ENCODE results near the gene CORO2B. TPM values are rescaled to one million over a fixed set of nuclear protein-coding genes. Genes with fewer than 3 reads are reported as not detected.
A peak's percentile ranks its signal among the peaks of the same experiment; 100 is the strongest.

Gene CORO2B
- total RNA-seq, 5 donors from 2014 or later (not counting 1 experiment from before 2014, with no cell fraction given), result 0.06 to 0.39 (median 0.09) TPM; not detected in 2

DNA sequence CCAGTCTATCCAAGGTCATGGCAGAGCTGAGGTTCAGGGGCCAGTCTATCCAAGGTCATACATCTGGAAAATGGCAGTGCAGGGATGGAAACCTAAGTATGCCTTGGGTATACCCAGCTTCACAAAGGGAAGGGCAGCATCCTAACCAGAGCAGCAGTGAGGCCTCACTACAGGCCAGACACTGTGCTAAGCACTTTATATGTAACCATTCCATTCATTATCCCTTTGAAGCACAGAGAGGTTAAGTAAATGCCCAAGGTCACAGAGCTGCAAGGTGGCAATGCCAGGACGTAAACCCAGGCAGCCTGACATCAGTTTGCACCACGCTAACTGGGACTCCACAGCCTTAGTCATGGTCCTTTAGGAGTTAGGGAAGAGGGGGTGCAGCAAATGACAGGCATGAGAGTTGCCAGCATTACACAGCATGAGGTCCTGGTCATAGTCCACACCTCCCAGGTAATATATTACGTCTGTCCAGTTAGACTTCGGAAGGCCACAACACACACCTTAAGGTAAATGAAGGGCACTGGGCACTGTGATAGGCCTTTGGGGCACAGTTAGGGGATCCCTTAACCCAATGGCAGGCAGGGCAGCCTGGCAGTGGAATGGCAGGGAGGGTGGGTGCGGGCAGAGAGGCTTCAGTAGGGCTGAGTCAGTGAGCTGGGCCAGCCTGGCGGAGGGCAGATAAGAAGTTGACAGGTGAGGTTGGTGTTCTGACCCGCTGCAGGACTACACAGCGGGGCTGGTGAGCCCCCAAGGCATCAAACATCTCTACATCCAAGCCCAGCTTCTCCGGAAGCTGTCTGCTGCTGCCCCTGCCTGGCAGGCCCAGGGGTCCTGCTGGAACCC, 21.1 kb upstream of the CORO2B start:
- Histone ChIP-seq H3K27ac (ENCODE audit: low read length) (no peak overlapping the region), H3K36me3 (ENCODE audit: control insufficient read depth in 2 of 2, extremely low read depth in 1 of 2, insufficient read depth in 1 of 2, low read length in 1 of 2) (no peaks in the 10 kb centered on the region), H3K9me3 (no peaks in the 10 kb centered on the region), H3K4me3 (ENCODE audit: control insufficient read depth in 1 of 2, extremely low read depth in 1 of 2, low read length in 1 of 2) (no peak overlapping the region), H3K4me1 (ENCODE audit: control insufficient read depth in 1 of 2, extremely low read depth in 1 of 2, insufficient read depth in 2 of 2, low read length in 2 of 2) (peaks cover 3 to 18% of the 10 kb centered on the region in 2 experiments), H3K27me3 (replicated peaks in 1 of 2; ENCODE audit: control insufficient read depth in 2 of 2, extremely low read depth in 1 of 2, insufficient read depth in 2 of 2, low read length in 1 of 2) (peaks cover 0 to 78% of the 10 kb centered on the region in 2 experiments)
- Mint-ChIP-seq H3K27me3 (peaks cover 63 to 78% of the 10 kb centered on the region in 2 donors), H3K9me3 (no peaks in the 10 kb centered on the region), H3K36me3 (no peaks in the 10 kb centered on the region), H3K4me3 (peak overlapping the region in 1 of 3 donors; percentile 84), H3K27ac (peak overlapping the region in 1 of 2 donors; percentile 41), H3K4me1 (peaks cover 14 to 23% (median 21%) of the 10 kb centered on the region in 3 donors)
- ATAC-seq (replicated peaks in 1 of 4), result no peak
- WGBS (ENCODE audit: insufficient coverage), result 80% methylated on average over 2 of the region's 9 CpGs
- DNase-seq, result no peak
- ChIA-PET CTCF (interaction anchor here in 1 of 2 donors (0.5 kb wide), 1 partner anchor 49 kb away, joined by 9 read pairs; no protein-coding TSS in a partner anchor), POLR2A (no interaction called here)

DNA sequence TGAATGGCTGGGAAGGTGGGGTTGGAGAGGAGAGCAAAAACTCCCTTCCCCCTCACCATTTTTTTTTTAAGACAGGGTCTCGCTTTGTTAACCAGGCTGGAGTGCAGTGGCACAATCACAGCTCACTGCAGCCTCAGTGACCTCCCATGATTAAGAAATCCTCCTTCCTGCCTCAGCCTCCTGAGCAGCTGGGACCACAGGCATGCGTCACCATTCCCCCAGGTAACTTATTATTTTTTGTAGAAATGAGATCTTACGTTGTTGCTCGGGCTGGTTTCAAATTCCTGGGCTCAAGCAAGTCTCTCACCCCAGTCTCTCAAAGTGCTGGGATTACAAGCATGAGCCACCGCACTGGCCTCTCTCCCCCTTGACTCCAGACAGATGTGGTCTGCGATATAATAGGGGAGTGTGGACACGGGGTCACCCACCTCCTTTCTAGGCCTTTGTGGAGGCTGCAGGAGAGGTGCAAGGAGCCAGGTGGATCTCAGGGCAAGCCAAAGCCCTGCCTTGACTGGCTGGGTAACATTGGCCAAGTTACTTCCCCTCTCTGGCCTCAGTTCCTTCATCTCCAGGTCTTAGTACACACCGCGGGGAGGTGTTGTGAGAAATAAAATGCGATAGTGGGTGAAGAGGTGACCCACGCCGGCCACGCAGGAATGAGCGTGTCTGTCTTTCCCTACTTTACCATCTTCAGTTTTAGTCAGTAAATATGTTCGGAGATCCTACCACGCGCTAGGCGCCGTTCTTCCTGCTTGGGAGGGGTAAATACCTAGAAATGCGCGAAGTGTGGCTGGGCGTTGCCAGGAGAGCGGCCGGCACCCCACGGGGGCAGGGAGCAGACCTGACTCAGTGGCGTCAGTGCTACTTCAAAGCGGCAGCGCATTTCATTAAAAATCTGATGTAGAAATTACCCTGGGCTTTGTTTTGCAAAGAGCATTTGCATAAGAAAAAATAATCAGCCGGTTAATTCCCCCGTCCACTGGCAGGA, 20.2 kb upstream of the CORO2B start:
- Mint-ChIP-seq H3K27me3 (peaks cover 54 to 69% of the 10 kb centered on the region in 2 donors), H3K27ac (no peak overlapping the region), H3K4me3 (peak overlapping the region; percentile 72 to 84 (median 77)), H3K36me3 (no peaks in the 10 kb centered on the region), H3K9me3 (no peaks in the 10 kb centered on the region), H3K4me1 (peaks cover 14 to 23% (median 21%) of the 10 kb centered on the region in 3 donors)
- 11% methylated on average over 13 of the region's 30 CpGs for WGBS (ENCODE audit: insufficient coverage)
- Histone ChIP-seq H3K36me3 (ENCODE audit: control insufficient read depth in 2 of 2, extremely low read depth in 1 of 2, insufficient read depth in 1 of 2, low read length in 1 of 2) (no peaks in the 10 kb centered on the region), H3K27me3 (replicated peaks in 1 of 2; ENCODE audit: control insufficient read depth in 2 of 2, extremely low read depth in 1 of 2, insufficient read depth in 2 of 2, low read length in 1 of 2) (peaks cover 0 to 73% of the 10 kb centered on the region in 2 experiments), H3K9me3 (no peaks in the 10 kb centered on the region), H3K27ac (ENCODE audit: low read length) (no peak overlapping the region), H3K4me3 (ENCODE audit: control insufficient read depth in 1 of 2, extremely low read depth in 1 of 2, low read length in 1 of 2) (peak overlapping the region in 1 of 2 donors; percentile 35), H3K4me1 (ENCODE audit: control insufficient read depth in 1 of 2, extremely low read depth in 1 of 2, insufficient read depth in 2 of 2, low read length in 2 of 2) (peaks cover 3 to 18% of the 10 kb centered on the region in 2 experiments)
- DNase-seq, result peak in 1 of 35 experiments; percentile 16
- CTCF ChIA-PET, result interaction anchor here (0.5 to 1.4 kb wide), 6 partner anchors 8 to 318 kb away, joined by 3 to 16 read pairs (median 6); no protein-coding TSS in a partner anchor
- peak in 1 of 4 experiments; percentile 7 for ATAC-seq (replicated peaks in 1 of 4)
- POLR2A ChIA-PET, result no interaction called here

DNA sequence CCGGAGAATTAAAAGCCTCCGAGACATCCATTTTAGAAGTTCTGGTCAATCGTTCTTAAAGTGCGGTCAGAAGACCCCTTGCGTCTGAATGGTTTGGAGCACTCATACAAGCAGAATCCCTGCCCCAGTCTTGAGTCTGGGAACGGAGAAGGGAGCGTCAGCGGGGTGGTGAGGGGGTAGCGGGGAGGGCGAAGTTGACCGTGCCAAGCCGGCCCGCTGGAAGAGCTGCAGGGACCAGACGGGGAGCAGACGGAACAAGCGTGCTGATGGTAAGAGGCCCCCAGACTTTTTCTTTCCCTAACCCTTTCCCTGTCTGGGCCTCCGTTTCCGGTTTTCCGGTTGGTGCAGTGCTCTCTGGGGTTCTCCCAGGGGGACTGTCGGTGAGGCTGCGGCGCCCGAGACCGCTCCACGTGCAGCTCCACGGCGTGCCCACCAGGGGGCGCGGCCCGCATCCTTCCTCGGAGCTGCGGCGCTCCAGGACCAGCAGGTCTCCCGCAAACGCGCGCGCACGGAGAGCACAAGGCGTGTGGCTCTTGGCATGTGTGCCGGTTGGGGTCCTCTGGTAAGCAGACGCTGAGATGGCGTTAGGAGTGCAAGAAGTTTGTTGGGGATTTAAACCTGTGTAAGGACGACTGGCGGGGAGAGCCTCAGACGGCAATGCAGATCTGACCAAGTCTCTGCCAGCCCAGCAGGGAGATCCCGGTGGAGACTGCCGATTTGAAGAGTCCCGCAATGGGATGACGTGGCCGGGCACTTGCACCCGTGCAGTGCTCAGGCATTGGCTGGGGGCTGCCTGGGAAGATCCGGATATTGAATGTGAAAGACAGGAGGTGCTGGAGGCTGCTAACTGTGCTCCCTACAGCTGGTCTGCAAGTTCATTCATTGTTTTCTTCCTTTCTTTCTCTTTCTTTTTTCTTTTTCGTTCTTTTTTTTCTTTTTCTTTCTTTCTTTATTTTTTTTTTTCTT, 19.2 kb upstream of the CORO2B start:
- peaks cover 14 to 23% (median 21%) of the 10 kb centered on the region in 3 donors for H3K4me1 Mint-ChIP-seq
- H3K9me3 Mint-ChIP-seq, result no peaks in the 10 kb centered on the region
- POLR2A ChIA-PET, result no interaction called here
- no peaks in the 10 kb centered on the region for H3K9me3 ChIP-seq
- peaks cover 0 to 63% of the 10 kb centered on the region in 2 experiments for H3K27me3 ChIP-seq (replicated peaks in 1 of 2; ENCODE audit: control insufficient read depth in 2 of 2, extremely low read depth in 1 of 2, insufficient read depth in 2 of 2, low read length in 1 of 2)
- CTCF ChIA-PET, result interaction anchor here (0.5 to 1.4 kb wide), 9 partner anchors 9 to 460 kb away, joined by 3 to 16 read pairs (median 4); no protein-coding TSS in a partner anchor
- H3K27ac Mint-ChIP-seq, result no peak overlapping the region
- peaks cover 3 to 18% of the 10 kb centered on the region in 2 experiments for H3K4me1 ChIP-seq (ENCODE audit: control insufficient read depth in 1 of 2, extremely low read depth in 1 of 2, insufficient read depth in 2 of 2, low read length in 2 of 2)
- 2% methylated on average over 44 of the region's 54 CpGs for WGBS (ENCODE audit: insufficient coverage)
- no peak overlapping the region for H3K27ac ChIP-seq (ENCODE audit: low read length)
- H3K36me3 Mint-ChIP-seq, result no peaks in the 10 kb centered on the region
- peak overlapping the region; percentile 31 to 35 for H3K4me3 ChIP-seq (ENCODE audit: control insufficient read depth in 1 of 2, extremely low read depth in 1 of 2, low read length in 1 of 2)
- peaks cover 51 to 58% of the 10 kb centered on the region in 2 donors for H3K27me3 Mint-ChIP-seq
- peak; percentile 23 to 81 (median 64) for DNase-seq
- H3K36me3 ChIP-seq (ENCODE audit: control insufficient read depth in 2 of 2, extremely low read depth in 1 of 2, insufficient read depth in 1 of 2, low read length in 1 of 2), result no peaks in the 10 kb centered on the region
- peak; percentile 86 to 96 (median 89) for ATAC-seq (replicated peaks in 1 of 4)
- peak overlapping the region; percentile 72 to 84 (median 77) for H3K4me3 Mint-ChIP-seq

- Histone ChIP-seq H3K27me3 (replicated peaks in 1 of 2; ENCODE audit: control insufficient read depth in 2 of 2, extremely low read depth in 1 of 2, insufficient read depth in 2 of 2, low read length in 1 of 2) (peaks cover 0 to 57% of the 10 kb centered on the region in 2 experiments), H3K36me3 (ENCODE audit: control insufficient read depth in 2 of 2, extremely low read depth in 1 of 2, insufficient read depth in 1 of 2, low read length in 1 of 2) (no peaks in the 10 kb centered on the region), H3K27ac (ENCODE audit: low read length) (no peak overlapping the region), H3K4me1 (ENCODE audit: control insufficient read depth in 1 of 2, extremely low read depth in 1 of 2, insufficient read depth in 2 of 2, low read length in 2 of 2) (peaks cover 3 to 18% of the 10 kb centered on the region in 2 experiments), H3K9me3 (no peaks in the 10 kb centered on the region), H3K4me3 (ENCODE audit: control insufficient read depth in 1 of 2, extremely low read depth in 1 of 2, low read length in 1 of 2) (no peak overlapping the region)
- peaks cover 14 to 23% (median 21%) of the 10 kb centered on the region in 3 donors for H3K4me1 Mint-ChIP-seq
- peak in 1 of 35 experiments; percentile 8 for DNase-seq
- H3K36me3 Mint-ChIP-seq, result no peaks in the 10 kb centered on the region
- POLR2A ChIA-PET, result no interaction called here
- H3K9me3 Mint-ChIP-seq, result no peaks in the 10 kb centered on the region
- 85% methylated on average over 8 of the region's 13 CpGs for WGBS (ENCODE audit: insufficient coverage)
- H3K27ac Mint-ChIP-seq, result no peak overlapping the region
- ATAC-seq (replicated peaks in 1 of 4), result no peak
- H3K4me3 Mint-ChIP-seq, result peak overlapping the region in 2 of 3 donors; percentile 34 to 84
- H3K27me3 Mint-ChIP-seq, result peaks cover 46 to 51% of the 10 kb centered on the region in 2 donors
- CTCF ChIA-PET, result interaction anchor here (0.5 to 1.4 kb wide), 4 partner anchors 10 to 315 kb away, joined by 3 to 9 read pairs (median 4); no protein-coding TSS in a partner anchor
These were observed 18.2 kb upstream of the CORO2B start for GRCh38 chr15:68560501-68561113.

DNA sequence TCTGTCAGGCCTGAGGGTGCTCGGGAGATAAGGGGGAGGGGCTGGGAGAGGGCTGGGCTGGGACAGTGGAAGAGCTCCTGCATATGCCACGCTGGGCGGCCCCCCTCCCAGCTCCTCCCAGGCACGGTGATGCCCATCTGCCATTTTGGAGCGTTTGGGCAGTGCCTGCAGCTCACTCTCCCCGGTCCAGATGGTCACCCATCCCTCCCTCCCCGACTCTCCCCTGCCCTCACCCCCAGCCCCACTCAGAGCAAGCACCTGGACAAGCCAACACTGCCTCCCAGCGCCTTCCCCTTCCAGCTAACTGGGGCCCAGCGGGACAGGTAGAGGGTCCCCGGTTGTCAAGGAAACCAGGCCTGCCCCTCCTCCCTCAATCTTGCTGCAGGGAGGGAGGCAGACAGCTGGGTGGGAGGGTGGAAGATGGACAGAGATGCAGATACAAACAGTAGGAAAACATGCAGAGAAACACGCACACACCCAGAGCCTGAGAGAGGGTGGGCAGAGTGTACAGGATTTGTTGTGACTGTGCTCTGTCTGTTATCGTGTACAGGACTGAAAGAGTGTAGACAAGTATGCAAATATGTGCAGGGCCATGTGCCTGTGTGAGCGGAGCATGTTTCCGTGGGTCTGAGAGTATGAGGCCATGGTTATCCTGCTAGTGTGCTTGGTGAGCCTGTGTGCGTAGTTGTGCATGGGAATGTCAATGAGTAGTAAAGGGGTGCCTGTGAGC, 17.5 kb upstream of the CORO2B start:
- Histone ChIP-seq H3K4me1 (ENCODE audit: control insufficient read depth in 1 of 2, extremely low read depth in 1 of 2, insufficient read depth in 2 of 2, low read length in 2 of 2) (peaks cover 3 to 18% of the 10 kb centered on the region in 2 experiments), H3K9me3 (no peaks in the 10 kb centered on the region), H3K36me3 (ENCODE audit: control insufficient read depth in 2 of 2, extremely low read depth in 1 of 2, insufficient read depth in 1 of 2, low read length in 1 of 2) (no peaks in the 10 kb centered on the region), H3K27me3 (replicated peaks in 1 of 2; ENCODE audit: control insufficient read depth in 2 of 2, extremely low read depth in 1 of 2, insufficient read depth in 2 of 2, low read length in 1 of 2) (peaks cover 0 to 53% of the 10 kb centered on the region in 2 experiments), H3K4me3 (ENCODE audit: control insufficient read depth in 1 of 2, extremely low read depth in 1 of 2, low read length in 1 of 2) (no peak overlapping the region), H3K27ac (ENCODE audit: low read length) (no peak overlapping the region)
- Mint-ChIP-seq H3K9me3 (no peaks in the 10 kb centered on the region), H3K36me3 (no peaks in the 10 kb centered on the region), H3K4me1 (peaks cover 14 to 23% (median 21%) of the 10 kb centered on the region in 3 donors), H3K27me3 (peaks cover 40 to 45% of the 10 kb centered on the region in 2 donors), H3K4me3 (no peak overlapping the region), H3K27ac (no peak overlapping the region)
- ChIA-PET POLR2A (no interaction called here), CTCF (interaction anchor here in 1 of 2 donors (1.0 kb wide), 1 partner anchor 314 kb away, joined by 3 read pairs; no protein-coding TSS in a partner anchor)
- ATAC-seq (replicated peaks in 1 of 4) (no peak), DNase-seq (no peak)
- 91% methylated on average over 5 of the region's 15 CpGs for WGBS (ENCODE audit: insufficient coverage)
